WTC11 (cell line): ENCODE data around the gene BDH1.

ENCODE experiments used
- ATF2 ChIP-seq: sonication (generic); formaldehyde crosslinking; IDR thresholded peaks from 2 replicates; pipeline ENCODE4 v1.8.1; 2022; ENCODE audit warnings: low read depth, missing genetic modification reagents, borderline replicate concordance
- E2F4 ChIP-seq: sonication (generic); formaldehyde crosslinking; IDR thresholded peaks from 2 replicates; pipeline ENCODE4 v1.8.1; 2022; ENCODE audit warnings: low read depth, mild to moderate bottlenecking, moderate library complexity, missing genetic modification reagents, borderline replicate concordance
- JUN ChIP-seq: sonication (generic); formaldehyde crosslinking; IDR thresholded peaks from 2 replicates; pipeline ENCODE4 v1.8.0; 2023; ENCODE audit warnings: mild to moderate bottlenecking, missing genetic modification reagents
- OVOL2 ChIP-seq: fragments of 250-450 bp; sonication (Bioruptor Pico); IDR thresholded peaks from 2 replicates; pipeline ENCODE4 v1.9.0; 2021; ENCODE audit warnings: mild to moderate bottlenecking, borderline replicate concordance
- TEAD1 ChIP-seq: sonication (generic); formaldehyde crosslinking; IDR thresholded peaks from 2 replicates; pipeline ENCODE4 v1.8.0; 2022; ENCODE audit warnings: mild to moderate bottlenecking, missing genetic modification reagents
- TEAD4 ChIP-seq: sonication (generic); formaldehyde crosslinking; IDR thresholded peaks from 2 replicates; pipeline ENCODE4 v1.8.0; 2022; ENCODE audit warnings: mild to moderate bottlenecking, missing genetic modification reagents
- USF1 ChIP-seq: sonication (generic); formaldehyde crosslinking; IDR thresholded peaks from 2 replicates; pipeline ENCODE4 v1.8.0; 2022; ENCODE audit warnings: mild to moderate bottlenecking, missing genetic modification reagents
- ZSCAN18 ChIP-seq: fragments of 250-450 bp; sonication (Bioruptor Pico); IDR thresholded peaks from 2 replicates; pipeline ENCODE4 v2.1.2; 2022; ENCODE audit warnings: mild to moderate bottlenecking, moderate library complexity
- TF ChIP-seq, protein P1 (sequence below): fragments of 200-600 bp; IDR thresholded peaks from 2 replicates; pipeline ENCODE4 v1.8.0; 2022; ENCODE audit warnings: antibody characterized with exemption
- TF ChIP-seq, protein P2 (sequence below): sonication (generic); formaldehyde crosslinking; conservative IDR thresholded peaks from 2 replicates; pipeline ENCODE4 v1.8.1; 2022; ENCODE audit warnings: mild to moderate bottlenecking, missing genetic modification reagents

GRCh38 chr3:197504641-197505121 lies 51.1 kb downstream of the BDH1 start:
- TF ChIP-seq, protein P1, sequence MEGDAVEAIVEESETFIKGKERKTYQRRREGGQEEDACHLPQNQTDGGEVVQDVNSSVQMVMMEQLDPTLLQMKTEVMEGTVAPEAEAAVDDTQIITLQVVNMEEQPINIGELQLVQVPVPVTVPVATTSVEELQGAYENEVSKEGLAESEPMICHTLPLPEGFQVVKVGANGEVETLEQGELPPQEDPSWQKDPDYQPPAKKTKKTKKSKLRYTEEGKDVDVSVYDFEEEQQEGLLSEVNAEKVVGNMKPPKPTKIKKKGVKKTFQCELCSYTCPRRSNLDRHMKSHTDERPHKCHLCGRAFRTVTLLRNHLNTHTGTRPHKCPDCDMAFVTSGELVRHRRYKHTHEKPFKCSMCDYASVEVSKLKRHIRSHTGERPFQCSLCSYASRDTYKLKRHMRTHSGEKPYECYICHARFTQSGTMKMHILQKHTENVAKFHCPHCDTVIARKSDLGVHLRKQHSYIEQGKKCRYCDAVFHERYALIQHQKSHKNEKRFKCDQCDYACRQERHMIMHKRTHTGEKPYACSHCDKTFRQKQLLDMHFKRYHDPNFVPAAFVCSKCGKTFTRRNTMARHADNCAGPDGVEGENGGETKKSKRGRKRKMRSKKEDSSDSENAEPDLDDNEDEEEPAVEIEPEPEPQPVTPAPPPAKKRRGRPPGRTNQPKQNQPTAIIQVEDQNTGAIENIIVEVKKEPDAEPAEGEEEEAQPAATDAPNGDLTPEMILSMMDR = no peak
- TF ChIP-seq, protein P2, sequence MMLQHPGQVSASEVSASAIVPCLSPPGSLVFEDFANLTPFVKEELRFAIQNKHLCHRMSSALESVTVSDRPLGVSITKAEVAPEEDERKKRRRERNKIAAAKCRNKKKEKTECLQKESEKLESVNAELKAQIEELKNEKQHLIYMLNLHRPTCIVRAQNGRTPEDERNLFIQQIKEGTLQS (CRISPR knock-in tag) = no peak
- TF ChIP-seq TEAD1 (CRISPR knock-in tag) (no peak), USF1 (CRISPR knock-in tag) (no peak), OVOL2 (CRISPR knock-in tag) (no peak), ZSCAN18 (CRISPR knock-in tag) (no peak), JUN (CRISPR knock-in tag) (no peak), E2F4 (CRISPR knock-in tag) (no peak), ATF2 (no peak), TEAD4 (no peak)
